ENCODE data around the gene SMC5. TPM values are rescaled to one million over a fixed set of nuclear protein-coding genes. Genes with fewer than 3 reads are reported as not detected.
"Not testable (repeated sequence)": the region's sequence is repeated elsewhere in the genome, so short reads cannot be mapped to it uniquely, and the experiment has no call there.

Gene SMC5
- total RNA-seq, 1 donor from 2014 or later = 14.6 TPM

DNA sequence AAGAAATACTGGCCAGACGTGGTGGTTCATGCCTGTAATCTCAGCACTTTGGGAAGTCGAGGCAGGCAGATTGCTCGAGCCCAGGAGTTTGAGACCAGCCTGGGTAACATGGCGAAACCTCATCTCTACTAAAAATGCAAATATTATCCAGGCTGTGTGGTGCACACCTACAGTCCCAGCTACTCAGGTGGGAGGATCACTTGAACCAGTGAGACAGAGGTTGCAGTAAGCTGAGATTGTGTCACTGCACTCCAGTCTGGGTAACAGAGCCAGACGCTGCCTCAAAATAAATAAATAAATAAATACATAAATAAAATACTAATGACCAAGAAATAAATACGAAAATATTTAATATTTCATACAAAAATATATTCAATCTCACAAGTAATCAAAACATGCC, 136.9 kb downstream of the SMC5 start:
- Histone ChIP-seq H3K4me1 (ENCODE audit: control insufficient read depth in 3 of 3, insufficient read depth in 3 of 3, low read length in 3 of 3) (peaks cover 69 to 75% (median 73%) of the 10 kb centered on the region in 3 donors), H3K27me3 (ENCODE audit: control insufficient read depth in 3 of 3, insufficient read depth in 3 of 3, low read length in 3 of 3) (no peaks in the 10 kb centered on the region), H3K9me3 (ENCODE audit: control insufficient read depth in 3 of 3, low read length in 3 of 3) (no peaks in the 10 kb centered on the region), H3K27ac (ENCODE audit: low read depth, low read length) (no peak overlapping the region), H3K9ac (ENCODE audit: low read depth in 1 of 3, low read length in 3 of 3) (no peak overlapping the region), H3K4me3 (ENCODE audit: low read length in 3 of 3) (no peak overlapping the region), H3K36me3 (ENCODE audit: control insufficient read depth in 3 of 3, insufficient read depth in 3 of 3, low read length in 3 of 3) (no peaks in the 10 kb centered on the region)

DNA sequence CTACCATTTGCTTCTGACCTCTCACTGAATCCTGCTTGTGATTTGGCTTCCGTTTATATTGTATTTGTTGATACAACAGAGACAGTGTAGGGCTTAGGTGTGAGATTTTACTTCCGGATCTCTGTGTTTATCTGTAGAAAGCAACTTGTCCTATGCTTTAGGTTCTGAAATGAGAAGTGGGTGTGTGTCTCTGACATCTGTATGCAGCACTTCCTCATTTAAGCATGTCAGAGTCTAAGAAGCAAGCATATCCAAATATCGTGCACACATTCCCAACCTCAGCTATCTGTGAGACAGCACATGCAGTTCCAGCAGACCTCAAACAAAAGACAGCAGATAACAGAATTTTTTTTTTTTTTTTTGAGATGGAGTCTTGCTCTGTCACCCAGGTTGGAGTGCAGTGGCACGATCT, 139.4 kb downstream of the SMC5 start:
- Histone ChIP-seq H3K27me3 (ENCODE audit: control insufficient read depth in 3 of 3, insufficient read depth in 3 of 3, low read length in 3 of 3) (no peaks in the 10 kb centered on the region), H3K4me1 (ENCODE audit: control insufficient read depth in 3 of 3, insufficient read depth in 3 of 3, low read length in 3 of 3) (peaks cover 56 to 64% (median 60%) of the 10 kb centered on the region in 3 donors), H3K27ac (ENCODE audit: low read depth, low read length) (no peak overlapping the region), H3K4me3 (ENCODE audit: low read length in 3 of 3) (no peak overlapping the region), H3K9me3 (ENCODE audit: control insufficient read depth in 3 of 3, low read length in 3 of 3) (no peaks in the 10 kb centered on the region), H3K36me3 (ENCODE audit: control insufficient read depth in 3 of 3, insufficient read depth in 3 of 3, low read length in 3 of 3) (no peaks in the 10 kb centered on the region), H3K9ac (ENCODE audit: low read depth in 1 of 3, low read length in 3 of 3) (no peak overlapping the region)

DNA sequence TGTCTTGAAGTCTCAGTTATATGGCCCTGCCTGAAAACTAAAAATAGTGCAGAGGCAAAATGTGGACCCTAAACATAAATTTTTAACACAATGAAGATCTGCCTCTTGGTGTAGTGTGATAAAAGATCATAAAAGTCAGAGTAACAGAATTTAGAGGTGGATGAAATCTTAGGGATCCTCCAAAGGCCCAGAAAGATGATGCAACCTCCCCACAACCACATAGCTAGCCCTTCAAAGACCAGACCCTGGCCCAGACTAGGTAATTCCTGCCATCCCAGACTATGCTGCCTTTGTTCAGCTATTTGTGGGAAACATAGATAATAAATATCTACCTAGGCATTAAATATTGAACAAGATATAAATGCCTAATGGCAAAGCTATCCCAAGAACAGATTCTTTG, 140.4 kb downstream of the SMC5 start:
- no peaks in the 10 kb centered on the region for H3K9me3 ChIP-seq (ENCODE audit: control insufficient read depth in 3 of 3, low read length in 3 of 3)
- no peaks in the 10 kb centered on the region for H3K36me3 ChIP-seq (ENCODE audit: control insufficient read depth in 3 of 3, insufficient read depth in 3 of 3, low read length in 3 of 3)
- H3K4me1 ChIP-seq (ENCODE audit: control insufficient read depth in 3 of 3, insufficient read depth in 3 of 3, low read length in 3 of 3) = peaks cover 59 to 67% (median 62%) of the 10 kb centered on the region in 3 donors
- no peak overlapping the region for H3K27ac ChIP-seq (ENCODE audit: low read depth, low read length)
- no peaks in the 10 kb centered on the region for H3K27me3 ChIP-seq (ENCODE audit: control insufficient read depth in 3 of 3, insufficient read depth in 3 of 3, low read length in 3 of 3)
- H3K4me3 ChIP-seq (ENCODE audit: low read length in 3 of 3) = no peak overlapping the region
- no peak overlapping the region for H3K9ac ChIP-seq (ENCODE audit: low read depth in 1 of 3, low read length in 3 of 3)

DNA sequence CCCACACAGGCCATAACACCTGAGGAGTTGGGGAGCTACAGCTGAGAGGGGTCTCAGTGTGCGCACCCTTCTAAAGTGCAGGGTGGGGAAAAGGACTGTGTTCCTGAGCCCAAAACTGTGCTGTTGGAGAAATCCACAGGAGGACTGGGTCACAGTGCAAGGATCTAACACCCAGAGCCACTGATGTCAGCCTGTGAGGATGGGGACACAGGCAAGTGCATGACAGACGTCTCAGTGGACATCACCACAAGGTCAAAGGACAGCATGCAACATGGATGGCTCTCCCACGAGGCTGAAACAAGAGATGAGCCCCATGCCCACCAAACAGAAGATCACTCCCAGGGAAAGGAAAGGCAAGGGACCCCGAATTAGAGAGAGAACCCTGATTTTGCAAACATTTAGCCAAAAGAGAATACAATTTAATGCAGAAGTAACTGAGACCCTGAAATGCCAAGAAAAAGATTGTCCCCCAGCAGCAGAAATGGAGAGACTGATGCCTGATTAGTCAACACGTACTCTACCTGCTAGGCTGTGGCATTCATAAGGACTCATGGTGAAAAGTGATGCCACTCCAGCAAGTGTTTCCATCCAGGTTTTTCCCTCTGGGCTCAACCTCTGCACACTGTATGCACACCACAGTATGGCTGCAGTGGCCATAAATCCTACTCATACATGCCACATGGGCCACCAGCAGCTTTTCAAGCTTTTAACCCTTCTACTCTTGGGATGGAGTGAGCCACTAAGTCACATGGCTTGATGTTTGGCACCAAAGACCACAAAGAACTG, 141.5 kb downstream of the SMC5 start:
- Histone ChIP-seq H3K27ac (ENCODE audit: low read depth, low read length) (no peak overlapping the region), H3K9me3 (ENCODE audit: control insufficient read depth in 3 of 3, low read length in 3 of 3) (no peaks in the 10 kb centered on the region), H3K4me3 (ENCODE audit: low read length in 3 of 3) (peak overlapping the region in 2 of 3 donors; percentile 2 to 14), H3K4me1 (ENCODE audit: control insufficient read depth in 3 of 3, insufficient read depth in 3 of 3, low read length in 3 of 3) (peaks cover 65 to 67% (median 65%) of the 10 kb centered on the region in 3 donors), H3K36me3 (ENCODE audit: control insufficient read depth in 3 of 3, insufficient read depth in 3 of 3, low read length in 3 of 3) (no peaks in the 10 kb centered on the region), H3K27me3 (ENCODE audit: control insufficient read depth in 3 of 3, insufficient read depth in 3 of 3, low read length in 3 of 3) (no peaks in the 10 kb centered on the region), H3K9ac (ENCODE audit: low read depth in 1 of 3, low read length in 3 of 3) (peak overlapping the region in 1 of 3 donors; percentile 10)

DNA sequence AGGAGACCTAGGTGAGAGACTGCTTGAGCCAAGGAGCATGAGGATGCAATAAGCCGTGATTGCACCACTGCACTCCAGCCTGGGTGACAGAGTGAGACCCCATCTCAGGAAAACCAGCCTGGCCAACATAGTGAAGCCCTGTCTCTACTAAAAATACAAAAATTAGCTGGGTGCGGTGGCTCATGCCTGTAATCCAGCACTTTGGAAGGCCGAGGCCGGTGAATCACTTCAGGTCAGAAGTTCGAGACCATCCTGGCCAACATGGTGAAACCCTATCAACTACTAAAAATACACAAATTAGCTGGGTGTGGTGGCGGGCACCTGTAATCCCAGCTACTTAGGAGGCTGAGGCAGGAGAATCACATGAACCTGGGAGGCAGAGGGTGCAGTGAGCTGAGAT, 142.5 kb downstream of the SMC5 start:
- H3K4me1 ChIP-seq (ENCODE audit: control insufficient read depth in 3 of 3, insufficient read depth in 3 of 3, low read length in 3 of 3) = peaks cover 61 to 75% (median 74%) of the 10 kb centered on the region in 3 donors
- H3K9me3 ChIP-seq (ENCODE audit: control insufficient read depth in 3 of 3, low read length in 3 of 3); H3K4me3 ChIP-seq (ENCODE audit: low read length in 3 of 3); H3K27ac ChIP-seq (ENCODE audit: low read depth, low read length); H3K27me3 ChIP-seq (ENCODE audit: control insufficient read depth in 3 of 3, insufficient read depth in 3 of 3, low read length in 3 of 3); H3K9ac ChIP-seq (ENCODE audit: low read depth in 1 of 3, low read length in 3 of 3); H3K36me3 ChIP-seq (ENCODE audit: control insufficient read depth in 3 of 3, insufficient read depth in 3 of 3, low read length in 3 of 3): not testable (repeated sequence)

DNA sequence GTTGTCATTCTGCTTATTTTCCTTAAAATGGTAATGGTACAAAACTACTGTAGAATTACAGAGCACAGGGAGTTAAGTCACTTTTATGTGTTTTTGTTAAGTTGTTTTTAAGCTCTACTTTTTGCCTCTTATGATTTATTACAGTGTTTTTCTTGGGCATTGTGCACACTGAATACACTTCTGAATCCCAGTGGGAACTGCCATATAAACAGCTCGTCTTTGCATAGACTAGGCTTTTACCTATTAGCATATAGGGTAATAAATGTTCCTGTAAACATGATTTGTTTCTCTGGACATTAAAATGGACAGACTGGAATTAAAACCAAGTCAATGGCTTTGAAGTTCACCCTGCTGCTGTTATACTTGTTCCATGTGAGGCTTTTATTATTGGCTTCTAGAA, 143.4 kb downstream of the SMC5 start:
- Histone ChIP-seq H3K9ac (ENCODE audit: low read depth in 1 of 3, low read length in 3 of 3) (no peak overlapping the region), H3K9me3 (ENCODE audit: control insufficient read depth in 3 of 3, low read length in 3 of 3) (no peaks in the 10 kb centered on the region), H3K27me3 (ENCODE audit: control insufficient read depth in 3 of 3, insufficient read depth in 3 of 3, low read length in 3 of 3) (no peaks in the 10 kb centered on the region), H3K36me3 (ENCODE audit: control insufficient read depth in 3 of 3, insufficient read depth in 3 of 3, low read length in 3 of 3) (no peaks in the 10 kb centered on the region), H3K27ac (ENCODE audit: low read depth, low read length) (peak overlapping the region; percentile 57), H3K4me1 (ENCODE audit: control insufficient read depth in 3 of 3, insufficient read depth in 3 of 3, low read length in 3 of 3) (peaks cover 61 to 81% (median 80%) of the 10 kb centered on the region in 3 donors), H3K4me3 (ENCODE audit: low read length in 3 of 3) (peak overlapping the region in 1 of 3 donors; percentile 20)

DNA sequence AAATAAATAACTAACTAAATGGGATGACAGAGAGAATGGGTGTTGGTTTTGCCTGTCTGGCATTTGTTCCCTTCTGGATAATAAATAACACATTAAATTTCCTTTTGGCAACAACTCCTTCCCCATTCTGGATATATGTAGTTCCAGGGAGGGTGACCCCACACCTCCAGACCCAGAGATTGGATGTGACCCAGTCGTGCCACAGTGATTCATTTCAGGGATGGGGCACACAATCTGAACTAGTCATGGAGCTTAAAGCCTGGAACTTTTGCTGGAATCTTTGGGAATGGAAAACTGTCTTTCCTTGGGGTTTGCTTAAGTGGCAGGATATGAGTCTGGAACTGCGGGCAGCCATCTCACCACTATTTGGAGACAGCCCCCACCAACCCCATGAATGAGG, 144.4 kb downstream of the SMC5 start:
- Histone ChIP-seq H3K9ac (ENCODE audit: low read depth in 1 of 3, low read length in 3 of 3) (peak overlapping the region in 2 of 3 donors; percentile 18 to 30), H3K36me3 (ENCODE audit: control insufficient read depth in 3 of 3, insufficient read depth in 3 of 3, low read length in 3 of 3) (peaks cover 0 to 2% (median 0%) of the 10 kb centered on the region in 3 donors), H3K4me3 (ENCODE audit: low read length in 3 of 3) (peak overlapping the region in 2 of 3 donors; percentile 19 to 36), H3K27ac (ENCODE audit: low read depth, low read length) (peak overlapping the region; percentile 57), H3K27me3 (ENCODE audit: control insufficient read depth in 3 of 3, insufficient read depth in 3 of 3, low read length in 3 of 3) (no peaks in the 10 kb centered on the region), H3K9me3 (ENCODE audit: control insufficient read depth in 3 of 3, low read length in 3 of 3) (no peaks in the 10 kb centered on the region), H3K4me1 (ENCODE audit: control insufficient read depth in 3 of 3, insufficient read depth in 3 of 3, low read length in 3 of 3) (peaks cover 63 to 81% (median 81%) of the 10 kb centered on the region in 3 donors)

DNA sequence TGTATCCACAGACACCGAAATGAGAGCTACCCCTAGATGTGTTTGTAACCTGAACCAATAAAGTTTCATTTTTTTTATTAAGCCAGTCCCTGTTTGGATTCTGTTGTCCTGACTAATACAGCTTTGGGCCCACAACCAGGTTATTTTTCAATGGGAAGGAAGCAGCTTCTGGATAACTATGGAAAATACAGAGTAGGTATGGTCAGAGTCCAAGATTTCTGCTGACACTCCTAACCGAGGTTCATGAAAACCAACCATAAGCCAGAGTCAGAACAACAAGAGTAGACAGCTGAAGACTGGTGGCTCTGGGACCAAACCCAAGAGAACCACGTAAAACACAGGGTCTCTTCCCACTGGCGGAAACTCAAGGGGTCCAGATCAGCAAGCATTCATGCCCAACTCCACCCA, 144.8 kb downstream of the SMC5 start:
- peak overlapping the region; percentile 15 to 36 (median 19) for H3K4me3 ChIP-seq (ENCODE audit: low read length in 3 of 3)
- H3K27me3 ChIP-seq (ENCODE audit: control insufficient read depth in 3 of 3, insufficient read depth in 3 of 3, low read length in 3 of 3) = no peaks in the 10 kb centered on the region
- no peaks in the 10 kb centered on the region for H3K9me3 ChIP-seq (ENCODE audit: control insufficient read depth in 3 of 3, low read length in 3 of 3)
- peaks cover 65 to 84% (median 81%) of the 10 kb centered on the region in 3 donors for H3K4me1 ChIP-seq (ENCODE audit: control insufficient read depth in 3 of 3, insufficient read depth in 3 of 3, low read length in 3 of 3)
- H3K36me3 ChIP-seq (ENCODE audit: control insufficient read depth in 3 of 3, insufficient read depth in 3 of 3, low read length in 3 of 3) = peaks cover 0 to 2% (median 0%) of the 10 kb centered on the region in 3 donors
- peak overlapping the region in 2 of 3 donors; percentile 18 to 30 for H3K9ac ChIP-seq (ENCODE audit: low read depth in 1 of 3, low read length in 3 of 3)
- H3K27ac ChIP-seq (ENCODE audit: low read depth, low read length) = peak overlapping the region; percentile 57

DNA sequence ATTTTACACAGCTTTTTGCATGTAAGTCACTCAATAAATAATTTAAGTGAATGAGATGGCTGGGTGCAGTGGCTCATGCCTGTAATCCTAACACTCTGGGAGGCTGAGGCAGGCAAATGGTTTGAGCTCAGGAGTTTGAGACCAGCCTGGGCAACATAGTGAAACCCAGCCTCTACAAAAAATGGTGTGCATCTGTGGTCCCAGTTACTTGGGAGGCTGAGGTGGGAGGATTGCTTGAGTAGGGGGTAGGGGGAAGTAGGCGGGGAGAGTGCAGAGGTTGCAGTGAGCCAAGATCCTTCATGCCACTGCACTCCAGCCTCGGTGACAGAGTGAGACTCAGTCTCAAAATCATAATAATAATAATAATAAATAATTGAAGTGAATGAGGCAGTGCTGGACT, 145.5 kb downstream of the SMC5 start:
- peak overlapping the region in 2 of 3 donors; percentile 4 to 15 for H3K4me3 ChIP-seq (ENCODE audit: low read length in 3 of 3)
- H3K36me3 ChIP-seq (ENCODE audit: control insufficient read depth in 3 of 3, insufficient read depth in 3 of 3, low read length in 3 of 3) = peaks cover 0 to 2% (median 0%) of the 10 kb centered on the region in 3 donors

More for the DNA sequence above, 145.5 kb downstream of the SMC5 start:
- H3K27ac ChIP-seq (ENCODE audit: low read depth, low read length) = peak overlapping the region; percentile 57
- no peaks in the 10 kb centered on the region for H3K9me3 ChIP-seq (ENCODE audit: control insufficient read depth in 3 of 3, low read length in 3 of 3)
- peaks cover 64 to 82% (median 79%) of the 10 kb centered on the region in 3 donors for H3K4me1 ChIP-seq (ENCODE audit: control insufficient read depth in 3 of 3, insufficient read depth in 3 of 3, low read length in 3 of 3)
- H3K27me3 ChIP-seq (ENCODE audit: control insufficient read depth in 3 of 3, insufficient read depth in 3 of 3, low read length in 3 of 3) = no peaks in the 10 kb centered on the region
- H3K9ac ChIP-seq (ENCODE audit: low read depth in 1 of 3, low read length in 3 of 3) = peak overlapping the region in 1 of 3 donors; percentile 38

Measured in skeletal muscle tissue (tissue), 4 donors.